ENCODE data around the gene SPRR2A.
"Not testable (repeated sequence)": the region's sequence is repeated elsewhere in the genome, so short reads cannot be mapped to it uniquely, and the experiment has no call there.

The SPRR2A gene

GRCh38 chr1:153057375-153057774, at the start of gene SPRR2A:
Gene SPRR2A (minus strand): TSS chr1:153057512. CDS start chr1:153056735, 777 bp downstream.
- no peak for DNase-seq (ENCODE audit: low read depth in 3 of 3)

- no peak for DNase-seq (ENCODE audit: low read depth in 3 of 3)
Observed at GRCh38 chr1:153100245-153100644, 42.9 kb upstream of the SPRR2A start.

- DNase-seq (ENCODE audit: low read depth in 3 of 3): no peak
Observed at GRCh38 chr1:153099461-153100045, 42.2 kb upstream of the SPRR2A start.

- no peak for DNase-seq (ENCODE audit: low read depth in 3 of 3)
Observed at GRCh38 chr1:153095764-153096163, 38.5 kb upstream of the SPRR2A start.

- no peak for DNase-seq (ENCODE audit: low read depth in 3 of 3)
Observed at GRCh38 chr1:153094426-153094825, 37.1 kb upstream of the SPRR2A start, which contains the start of gene SPRR2E. Gene SPRR2E (minus strand): TSS chr1:153094526. CDS start chr1:153093751, 775 bp downstream.

GRCh38 chr1:153087652-153088051, 30.3 kb upstream of the SPRR2A start:
- DNase-seq (ENCODE audit: low read depth in 3 of 3): no peak

GRCh38 chr1:153081736-153082135, 24.4 kb upstream of the SPRR2A start:
- no peak for DNase-seq (ENCODE audit: low read depth in 3 of 3)

GRCh38 chr1:153072806-153073726, 15.8 kb upstream of the SPRR2A start:
- DNase-seq (ENCODE audit: low read depth in 3 of 3): no peak

GRCh38 chr1:153071511-153071910, 14.2 kb upstream of the SPRR2A start, which contains the start of gene SPRR2B:
Gene SPRR2B (minus strand): TSS chr1:153071611. CDS start chr1:153070839, 772 bp downstream.
- no peak for DNase-seq (ENCODE audit: low read depth in 3 of 3)

- no peak for DNase-seq (ENCODE audit: low read depth in 3 of 3)
Observed at GRCh38 chr1:153070243-153070642, 12.9 kb upstream of the SPRR2A start.

GRCh38 chr1:153058826-153059784, 1.8 kb upstream of the SPRR2A start:
- DNase-seq (ENCODE audit: low read depth in 3 of 3): no peak

- no peak for DNase-seq (ENCODE audit: low read depth in 3 of 3)
Observed at GRCh38 chr1:153058154-153058553, 842 bp upstream of the SPRR2A start.

- not testable (repeated sequence) for DNase-seq (ENCODE audit: low read depth in 3 of 3)
Observed at GRCh38 chr1:153056111-153056510, 1.2 kb downstream of the SPRR2A start.

GRCh38 chr1:153049211-153049610, 8.1 kb downstream of the SPRR2A start:
- DNase-seq (ENCODE audit: low read depth in 3 of 3): no peak

GRCh38 chr1:153040950-153041631, 16.2 kb downstream of the SPRR2A start, which contains the start of gene SPRR2D:
Gene SPRR2D (minus strand): TSS chr1:153041120. CDS start chr1:153040346, 774 bp downstream.
- no peak for DNase-seq (ENCODE audit: low read depth in 3 of 3)

GRCh38 chr1:153035211-153035610, 22.1 kb downstream of the SPRR2A start:
- no peak for DNase-seq (ENCODE audit: low read depth in 3 of 3)

- DNase-seq (ENCODE audit: low read depth in 3 of 3): no peak
Observed at GRCh38 chr1:153032677-153033308, 24.5 kb downstream of the SPRR2A start.

GRCh38 chr1:153032073-153032472, 25.2 kb downstream of the SPRR2A start:
- no peak for DNase-seq (ENCODE audit: low read depth in 3 of 3)

- DNase-seq (ENCODE audit: low read depth in 3 of 3): no peak
Observed at GRCh38 chr1:153030895-153031294, 26.4 kb downstream of the SPRR2A start, which contains the start of gene SPRR1B. Gene SPRR1B (plus strand): TSS chr1:153031203. CDS start chr1:153032346, 1,143 bp downstream.

- no peak for DNase-seq (ENCODE audit: low read depth in 3 of 3)
Observed at GRCh38 chr1:153028766-153029165, 28.5 kb downstream of the SPRR2A start.
